Endothelial cell of hepatic sinusoid (primary cell): ENCODE measurements around the gene SLC25A20.

Source experiments
- in situ Hi-C: cut with HindIII; loops from 2 replicates; pipeline ENCODE4 v1.10.0; 2017; ENCODE audit warnings: low sequenced_read_pairs

The SLC25A20 gene

DNA sequence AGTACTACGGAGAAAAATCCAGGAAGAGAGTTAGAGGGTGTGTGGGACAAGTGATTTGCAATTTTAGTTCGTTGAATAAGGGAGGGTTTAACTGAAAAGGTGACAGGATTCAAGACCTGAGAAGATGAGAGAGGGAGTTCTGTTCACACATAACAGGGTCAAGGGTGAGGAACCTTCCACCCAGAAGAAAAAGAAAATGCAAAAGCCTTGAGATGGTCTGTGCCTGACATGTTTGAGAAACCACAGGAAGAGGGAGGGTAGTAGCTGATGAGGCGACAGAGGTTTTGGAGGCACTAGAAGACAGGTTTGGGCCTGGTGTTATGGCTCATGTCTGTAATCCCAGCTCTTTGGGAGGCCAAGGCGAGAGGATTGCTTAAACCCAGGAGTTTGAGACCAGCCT is 591 bp upstream of the SLC25A20 start:
- in situ Hi-C loops, result no loop called here

DNA sequence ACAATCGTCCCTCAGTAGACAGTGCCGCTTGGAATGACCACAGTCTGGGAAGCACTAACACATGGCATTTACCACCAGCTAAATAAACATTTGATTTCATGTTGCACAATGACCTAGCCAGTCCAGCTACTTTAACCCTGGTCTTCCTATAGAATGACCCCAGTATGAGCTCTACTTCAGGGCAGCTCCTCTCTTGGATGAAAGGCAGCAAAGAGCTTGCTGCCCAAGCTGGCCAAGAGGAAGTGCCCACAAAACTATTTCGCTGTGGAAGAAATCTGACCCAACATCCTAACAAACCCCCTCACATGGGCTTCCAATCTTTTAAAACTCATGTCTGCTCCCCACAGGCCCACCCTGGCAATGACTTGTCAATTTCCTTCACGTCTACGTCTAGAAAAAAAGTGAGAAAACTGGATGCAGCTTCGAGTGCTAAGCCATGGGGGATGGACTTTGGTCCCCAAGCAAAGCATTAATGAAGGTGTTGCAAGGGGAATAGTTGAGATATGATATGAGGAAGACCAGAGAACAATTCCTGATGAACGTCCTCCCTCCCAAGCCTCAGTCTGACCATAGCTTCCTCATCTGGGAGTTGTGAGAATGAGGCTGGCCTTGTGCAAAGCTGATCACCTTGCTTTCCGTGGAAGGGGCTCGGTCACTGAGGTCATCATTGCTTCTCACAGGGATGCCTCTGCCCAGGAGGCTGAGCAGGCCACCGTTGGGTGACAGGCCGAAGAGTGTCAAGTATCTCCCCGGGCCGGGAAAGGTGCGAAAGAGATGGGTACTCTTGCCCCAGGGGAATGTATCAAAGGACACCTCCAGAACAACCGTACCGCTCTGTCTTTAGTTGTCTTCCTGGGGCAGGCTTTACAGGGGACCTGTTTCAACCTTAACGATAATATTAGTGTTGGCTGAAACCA is 964 bp downstream of the SLC25A20 start:
- in situ Hi-C loops, result no loop called here

DNA sequence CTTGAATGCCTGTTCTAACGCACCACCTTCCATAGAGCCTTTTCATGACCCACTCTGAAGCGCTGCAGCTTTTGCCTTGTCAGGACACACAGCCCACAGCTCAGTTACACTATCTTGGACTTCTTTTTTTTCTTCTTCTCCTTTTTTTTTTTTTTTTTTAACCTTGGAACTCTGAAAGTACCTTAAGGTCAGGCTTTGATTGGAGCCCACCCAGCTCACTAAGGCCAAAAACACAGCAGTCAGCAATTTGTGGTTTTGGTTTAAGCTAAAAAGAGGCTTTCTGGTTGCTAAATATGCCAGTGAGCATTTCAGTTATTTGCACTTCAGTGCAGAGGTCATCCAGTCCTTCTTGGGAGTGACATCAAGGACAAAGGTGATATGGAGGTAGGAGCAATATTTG is 1.7 kb downstream of the SLC25A20 start:
- in situ Hi-C loops, result no loop called here

DNA sequence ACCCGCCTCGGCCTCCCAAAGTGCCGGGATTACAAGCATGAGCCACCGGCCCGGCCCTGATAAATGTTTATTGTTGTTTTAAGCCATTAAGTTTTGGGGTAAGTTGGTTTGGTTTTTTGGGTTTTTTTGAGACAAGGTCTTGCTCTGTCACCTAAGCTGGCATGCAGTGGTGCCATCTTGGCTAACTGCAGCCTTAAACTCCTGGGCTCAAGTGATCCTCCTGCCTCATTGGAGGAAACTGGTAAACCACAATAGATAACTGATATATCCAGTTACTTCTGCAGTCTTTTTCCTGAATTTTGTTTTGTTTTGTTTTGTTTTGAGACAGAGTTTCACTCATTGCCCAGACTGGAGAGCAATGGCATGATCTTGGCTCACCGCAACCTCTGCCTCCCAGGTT is 4.2 kb downstream of the SLC25A20 start:
- in situ Hi-C loops, result no loop called here

DNA sequence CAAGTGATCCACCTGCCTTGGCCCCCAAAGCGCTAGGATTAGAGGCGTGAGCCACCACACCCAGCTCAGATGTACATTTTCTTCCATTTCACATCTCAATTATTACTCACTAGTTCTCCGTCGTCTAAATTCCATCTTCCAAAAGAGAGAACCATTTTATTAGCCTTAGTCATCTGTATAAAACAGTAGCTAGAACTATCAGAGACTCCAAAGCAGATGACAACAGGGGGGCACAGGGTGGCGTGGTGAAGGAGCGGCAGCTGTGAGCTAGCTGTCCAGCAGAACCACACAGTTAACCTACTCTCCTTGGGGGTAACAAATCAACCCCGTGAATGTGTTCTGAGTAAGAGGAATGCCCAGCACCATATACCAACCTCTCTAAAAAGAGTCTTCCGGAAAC is 7.1 kb downstream of the SLC25A20 start:
- in situ Hi-C loops, result no loop called here

DNA sequence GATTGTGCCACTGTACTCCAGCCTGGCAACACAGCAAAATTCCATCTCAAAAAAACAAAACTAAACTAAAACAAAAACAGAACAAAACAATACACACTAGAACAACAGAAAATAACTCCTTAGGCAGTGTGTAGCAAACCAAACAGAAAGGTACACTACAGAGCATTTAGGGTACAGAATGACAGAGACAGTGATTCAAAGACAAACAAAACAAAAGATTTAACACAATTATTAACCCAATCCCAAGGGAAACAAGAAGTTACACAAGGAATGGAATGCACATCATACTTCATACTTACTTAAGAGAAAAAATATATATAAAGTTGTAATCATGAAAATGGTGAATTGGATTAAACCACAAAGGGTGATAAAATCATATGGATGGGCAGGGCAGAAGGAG is 12.9 kb downstream of the SLC25A20 start:
- in situ Hi-C loops, result no loop called here

DNA sequence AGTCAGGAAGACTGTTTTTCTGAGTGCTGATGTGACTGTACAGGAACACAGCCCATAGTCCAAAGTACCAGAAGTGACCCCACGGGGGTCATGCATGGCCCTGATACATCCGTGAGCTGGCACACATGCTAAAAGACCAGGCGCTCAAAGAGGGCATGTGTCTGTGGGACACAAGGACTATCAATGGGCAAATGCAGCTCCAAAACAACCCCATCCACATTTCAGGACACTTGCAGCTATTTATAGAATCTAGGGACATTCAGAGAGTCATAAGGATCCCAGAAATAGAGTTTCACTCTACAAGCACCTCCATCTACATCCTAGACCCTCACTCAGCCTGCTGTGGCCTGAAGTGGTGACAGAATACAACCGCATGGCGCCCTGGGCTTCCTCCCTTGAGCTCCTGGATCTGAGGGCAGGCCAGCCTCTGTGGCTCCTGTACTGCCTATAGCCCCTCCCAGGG is 17.0 kb downstream of the SLC25A20 start:
- in situ Hi-C loops, result no loop called here

DNA sequence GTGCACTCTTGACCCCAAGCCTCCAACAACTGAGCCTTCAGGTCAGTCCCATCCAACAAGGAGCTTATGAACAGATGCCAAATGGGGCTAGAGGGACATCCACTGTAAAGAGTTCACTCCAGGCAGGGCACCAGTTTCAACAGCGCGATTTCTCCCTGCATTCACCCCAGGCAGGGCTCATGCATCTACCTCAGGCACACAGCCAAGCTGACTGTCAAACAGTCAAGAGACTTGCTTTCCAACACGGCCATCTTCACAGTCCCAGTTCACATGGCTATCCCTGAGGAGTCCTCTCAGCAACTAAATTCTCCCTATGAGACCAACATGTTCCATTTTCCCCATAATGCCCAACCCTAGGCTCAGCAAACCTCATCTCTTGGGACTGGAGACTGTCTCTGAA is 17.7 kb downstream of the SLC25A20 start:
- in situ Hi-C loops, result no loop called here

DNA sequence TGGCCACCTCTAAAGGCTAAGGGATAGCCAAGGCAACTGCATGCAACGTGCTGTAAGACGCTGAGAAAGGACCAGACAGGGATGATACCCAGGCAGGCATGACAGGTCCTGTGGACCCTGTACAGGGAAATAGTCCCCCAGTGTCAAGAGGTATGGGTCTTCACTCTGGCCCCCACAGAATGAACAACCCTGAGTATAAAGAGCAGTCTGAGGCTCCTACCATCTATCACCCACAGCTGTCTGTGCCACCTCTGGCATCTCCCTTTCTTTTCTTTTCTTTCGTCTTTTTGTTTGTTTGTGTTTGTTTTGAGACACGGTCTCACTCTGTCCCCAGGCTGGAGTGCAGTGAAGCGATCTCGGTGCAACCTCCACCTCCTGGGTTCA is 18.7 kb downstream of the SLC25A20 start:
- in situ Hi-C loops, result no loop called here

DNA sequence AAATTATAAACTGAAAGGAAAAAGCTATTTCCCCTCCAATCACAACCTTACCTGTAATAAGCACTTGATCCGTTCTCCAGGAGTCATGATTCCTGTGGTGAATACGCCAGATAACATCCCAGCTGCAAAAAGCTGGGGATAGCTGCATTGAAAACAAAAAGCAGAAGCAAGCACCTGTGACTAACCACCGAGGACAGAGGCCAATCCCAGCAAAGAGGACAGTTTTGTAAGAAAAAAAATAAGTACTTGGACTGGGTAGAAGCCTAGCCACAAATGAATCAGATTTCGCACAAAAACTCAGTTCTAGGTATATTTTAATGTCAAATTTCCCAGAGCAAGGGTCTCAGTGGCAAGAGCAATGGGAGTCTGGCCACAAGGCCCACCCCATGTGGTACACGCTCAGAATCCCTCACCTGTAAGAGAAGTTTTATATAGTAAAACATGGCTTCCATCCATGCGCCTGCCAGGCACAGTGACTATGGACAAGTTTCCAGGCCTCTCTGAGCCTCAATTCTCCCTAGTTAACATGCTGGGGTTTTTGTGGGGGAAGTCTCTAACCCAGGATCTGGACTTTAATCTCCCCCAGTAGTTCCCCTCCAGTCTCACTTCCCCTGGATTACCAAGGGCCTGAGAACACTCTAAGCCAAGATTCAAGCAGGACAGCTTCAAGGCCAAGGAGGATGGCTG is 19.2 kb downstream of the SLC25A20 start:
- in situ Hi-C loops, result no loop called here

DNA sequence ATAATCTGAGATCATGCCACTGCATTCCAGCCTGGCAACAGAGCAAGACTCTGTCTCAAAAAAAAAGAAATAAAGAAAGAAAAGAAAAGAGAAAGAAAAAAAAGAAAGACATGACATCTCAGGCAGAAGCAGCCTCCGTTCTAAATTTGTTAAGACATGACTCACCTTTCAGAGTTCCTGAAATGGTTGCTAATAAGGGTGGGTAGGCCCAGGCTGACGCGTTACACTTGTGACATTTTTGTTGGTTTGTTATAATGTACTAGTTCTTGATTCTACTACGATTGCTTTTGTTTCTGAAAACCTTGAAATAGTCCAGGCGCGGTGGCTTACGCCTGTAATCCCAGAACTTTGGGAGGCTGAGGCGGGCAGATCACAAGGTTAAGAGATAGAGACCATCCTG is 21.0 kb downstream of the SLC25A20 start:
- in situ Hi-C loops, result no loop called here

DNA sequence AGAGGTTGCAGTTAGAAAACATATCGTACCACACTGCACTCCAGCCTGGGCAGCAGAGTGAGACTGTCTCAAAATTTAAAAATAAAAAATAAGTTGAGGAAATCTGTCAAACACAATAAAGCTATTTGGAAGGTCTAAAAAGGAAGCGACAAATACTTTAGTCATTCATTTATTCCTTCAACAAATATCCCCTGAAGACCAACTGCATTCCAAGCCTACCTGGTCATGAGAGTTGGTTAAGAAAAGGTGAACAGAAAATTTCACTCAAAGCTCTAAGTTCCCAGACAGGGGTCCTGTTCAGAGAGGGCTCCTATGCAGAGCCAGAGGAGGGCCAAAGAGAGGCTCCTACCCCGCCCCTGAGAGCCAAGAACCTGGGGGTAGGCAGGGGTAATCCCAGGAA is 35.6 kb downstream of the SLC25A20 start:
- in situ Hi-C loops, result no loop called here

DNA sequence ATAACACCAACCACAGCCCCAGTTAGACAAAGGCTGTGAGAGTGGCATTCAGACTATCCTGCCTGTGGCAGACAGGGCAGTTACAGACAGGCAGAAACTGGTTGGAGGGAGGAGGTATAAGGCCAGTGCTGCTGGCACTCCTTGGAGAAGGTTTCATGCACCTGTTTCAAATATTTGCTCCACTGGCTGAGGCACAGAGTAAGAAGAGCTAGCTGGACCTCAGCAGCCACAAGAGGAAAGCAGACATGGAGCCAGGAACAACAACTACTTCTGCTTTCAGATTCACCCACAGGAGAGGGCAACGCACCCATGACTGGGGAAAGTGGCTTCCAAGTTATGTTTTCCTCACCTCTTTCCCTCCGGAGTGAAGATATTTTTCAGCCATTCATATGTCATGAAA is 39.5 kb downstream of the SLC25A20 start:
- in situ Hi-C loops, result no loop called here

DNA sequence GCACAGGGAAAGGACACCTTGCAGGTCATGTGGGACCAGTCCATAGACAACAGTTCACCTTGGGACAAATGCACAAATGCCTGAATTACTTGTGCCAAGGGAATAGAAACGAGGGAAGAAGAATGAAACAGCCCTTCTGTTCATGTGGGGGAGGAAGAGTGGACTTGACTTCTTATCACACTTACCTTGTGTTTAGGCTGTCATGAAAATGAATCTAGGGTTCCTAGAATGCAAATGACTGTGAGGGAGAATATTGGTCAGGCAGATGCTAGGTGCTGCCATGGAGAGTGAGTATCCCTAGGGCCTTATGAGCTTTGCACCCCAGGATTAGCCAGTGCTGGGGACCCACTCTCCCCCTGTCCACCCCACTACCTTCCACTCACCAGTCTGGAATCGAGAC is 40.0 kb downstream of the SLC25A20 start:
- in situ Hi-C loops, result no loop called here

DNA sequence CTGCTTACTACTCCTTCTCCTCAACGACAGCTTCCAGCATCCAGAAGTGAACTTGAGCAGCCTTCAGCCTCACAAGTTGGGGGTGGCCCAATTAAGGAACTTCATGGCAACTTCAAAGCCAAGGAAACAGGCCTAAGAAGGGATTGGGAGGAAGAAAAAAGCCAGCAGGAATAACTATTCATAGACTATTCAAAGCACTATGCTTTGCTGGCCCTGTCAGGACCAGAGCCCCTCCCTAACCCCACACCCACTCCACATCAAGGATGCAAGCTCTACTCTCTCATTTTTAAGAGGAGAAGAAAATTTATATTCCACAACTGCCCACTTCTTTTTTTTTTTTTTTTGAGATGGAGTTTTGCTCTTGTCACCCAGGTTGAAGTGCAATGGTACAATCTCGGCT is 41.0 kb downstream of the SLC25A20 start:
- in situ Hi-C loops, result no loop called here

DNA sequence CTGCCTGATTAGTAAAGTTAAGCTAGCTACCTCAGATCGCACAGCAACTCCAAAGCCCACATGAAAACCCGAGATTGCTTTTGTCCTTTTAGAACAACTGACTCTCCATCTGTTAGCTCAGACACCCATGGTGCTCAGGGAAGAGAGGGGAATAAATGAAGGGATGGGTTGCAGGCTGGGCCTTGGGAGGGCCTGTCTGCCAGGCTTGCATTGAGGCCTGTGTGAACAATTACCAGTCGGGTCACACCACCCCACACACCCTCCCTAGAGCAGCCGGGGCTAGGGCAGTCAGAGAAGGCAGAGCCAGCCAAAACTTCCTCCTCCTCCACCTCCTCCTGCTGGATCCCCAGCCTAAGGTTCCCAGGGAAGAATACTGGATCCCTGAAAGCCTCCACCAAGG is 42.2 kb downstream of the SLC25A20 start:
- in situ Hi-C loops, result no loop called here

DNA sequence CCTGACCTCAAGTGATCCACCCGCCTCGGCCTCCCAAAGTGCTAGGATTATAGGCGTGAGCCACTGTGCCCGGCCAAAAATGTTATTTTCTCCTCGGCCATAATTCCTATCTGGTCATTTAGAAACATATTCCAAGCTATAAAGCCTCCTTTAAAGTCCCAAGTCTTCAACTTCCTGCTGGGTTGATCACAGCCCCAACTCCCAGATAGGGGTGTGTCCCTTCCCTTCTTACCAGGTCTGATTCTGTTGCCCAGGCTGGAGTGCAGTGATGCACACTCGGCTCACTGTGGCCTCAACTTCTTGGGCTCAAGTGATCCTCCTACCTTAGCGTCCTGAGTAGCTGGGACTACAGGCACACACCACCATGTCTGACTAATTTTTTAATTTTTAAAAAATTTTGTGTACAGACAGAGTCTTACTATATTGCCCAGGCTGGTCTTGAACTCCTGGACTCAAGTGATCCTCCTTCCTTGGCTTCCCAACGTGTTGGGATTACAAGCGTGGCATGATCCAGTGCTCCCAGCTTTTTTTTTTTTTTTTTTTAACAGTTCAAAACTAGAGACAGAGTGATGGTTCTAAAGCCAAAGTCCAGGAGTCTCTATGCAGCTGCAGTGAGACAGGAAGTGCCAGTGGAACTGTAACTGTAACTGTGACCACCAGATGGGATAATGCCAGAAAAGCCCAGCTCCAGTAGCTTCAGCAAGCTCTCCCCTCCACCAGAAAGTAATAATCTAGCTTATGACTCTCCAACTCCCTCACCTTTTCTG is 42.8 kb downstream of the SLC25A20 start:
- in situ Hi-C loops, result no loop called here

DNA sequence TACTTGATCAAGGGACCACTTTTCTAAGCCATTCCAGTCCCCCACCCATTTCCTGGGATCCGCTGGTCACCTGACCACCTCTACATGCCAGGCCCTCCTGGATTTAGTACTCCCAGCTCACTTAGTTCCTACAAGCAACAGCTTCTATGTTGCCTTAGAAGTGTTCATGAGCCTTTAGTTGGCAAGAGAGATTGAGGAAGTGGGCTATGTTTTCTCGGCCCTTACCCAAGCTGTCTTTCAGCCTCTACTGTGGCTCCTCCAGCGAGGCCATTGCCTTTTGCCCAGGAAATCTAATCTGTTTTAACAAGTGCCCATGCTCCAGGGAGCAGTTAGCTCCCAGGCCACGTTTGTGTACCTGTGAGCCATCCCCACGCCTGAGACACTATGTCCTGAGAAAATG is 46.5 kb downstream of the SLC25A20 start:
- in situ Hi-C loops, result no loop called here

DNA sequence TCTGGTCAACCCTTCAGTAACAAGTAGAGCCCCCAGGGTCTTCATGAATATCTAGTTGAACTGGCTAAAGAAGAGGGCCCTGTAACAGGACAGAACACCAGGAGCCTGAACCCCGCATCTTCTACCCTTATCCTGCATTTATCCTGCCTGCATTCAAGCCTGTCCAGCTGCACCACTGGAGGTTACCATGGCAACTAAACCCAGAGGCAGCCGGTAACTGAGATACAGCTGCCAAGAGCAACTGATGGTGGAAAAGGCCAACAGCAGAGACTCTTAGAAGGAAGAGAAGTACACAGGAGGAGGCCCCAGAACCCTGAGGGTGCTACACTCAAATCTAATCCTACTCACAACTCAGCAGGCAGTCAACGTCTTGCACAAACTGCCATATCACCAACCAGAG is 47.3 kb downstream of the SLC25A20 start:
- in situ Hi-C loops, result no loop called here

DNA sequence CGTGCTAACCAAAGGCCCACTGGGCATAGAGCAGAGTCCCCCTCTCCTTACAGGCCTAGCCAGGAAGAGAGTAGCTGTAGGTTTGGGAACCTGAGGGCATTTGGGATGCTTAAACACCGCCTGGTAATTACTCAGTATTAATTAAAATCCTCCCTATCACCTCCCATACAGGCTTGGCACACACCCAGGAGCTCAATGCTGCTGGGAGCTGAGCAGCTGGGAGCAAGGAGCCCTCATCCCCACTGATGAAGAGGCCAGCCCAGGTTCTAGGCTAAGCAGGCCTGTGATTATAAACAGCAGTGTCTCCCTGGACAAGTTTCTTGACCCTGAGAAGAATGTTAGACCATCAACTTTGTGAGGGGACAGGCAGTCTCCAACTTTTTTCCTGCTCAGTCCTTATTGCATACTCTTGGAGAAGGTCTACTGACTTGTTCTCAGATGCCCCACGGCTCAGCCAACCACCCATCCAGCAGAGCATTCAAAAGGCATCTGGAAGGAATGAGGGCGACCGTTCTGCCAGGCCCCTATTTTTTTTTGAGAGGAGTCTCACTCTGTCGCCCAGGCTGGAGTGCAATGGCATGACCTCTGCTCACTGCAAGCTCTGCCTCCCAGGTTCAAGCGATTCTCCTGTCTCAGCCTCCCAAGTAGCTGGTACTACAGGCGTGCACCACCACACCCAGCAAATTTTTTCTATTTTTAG is 49.7 kb downstream of the SLC25A20 start:
- in situ Hi-C loops, result no loop called here
